ENCODE data around the gene FAF1.

FAF1 gene

DNA sequence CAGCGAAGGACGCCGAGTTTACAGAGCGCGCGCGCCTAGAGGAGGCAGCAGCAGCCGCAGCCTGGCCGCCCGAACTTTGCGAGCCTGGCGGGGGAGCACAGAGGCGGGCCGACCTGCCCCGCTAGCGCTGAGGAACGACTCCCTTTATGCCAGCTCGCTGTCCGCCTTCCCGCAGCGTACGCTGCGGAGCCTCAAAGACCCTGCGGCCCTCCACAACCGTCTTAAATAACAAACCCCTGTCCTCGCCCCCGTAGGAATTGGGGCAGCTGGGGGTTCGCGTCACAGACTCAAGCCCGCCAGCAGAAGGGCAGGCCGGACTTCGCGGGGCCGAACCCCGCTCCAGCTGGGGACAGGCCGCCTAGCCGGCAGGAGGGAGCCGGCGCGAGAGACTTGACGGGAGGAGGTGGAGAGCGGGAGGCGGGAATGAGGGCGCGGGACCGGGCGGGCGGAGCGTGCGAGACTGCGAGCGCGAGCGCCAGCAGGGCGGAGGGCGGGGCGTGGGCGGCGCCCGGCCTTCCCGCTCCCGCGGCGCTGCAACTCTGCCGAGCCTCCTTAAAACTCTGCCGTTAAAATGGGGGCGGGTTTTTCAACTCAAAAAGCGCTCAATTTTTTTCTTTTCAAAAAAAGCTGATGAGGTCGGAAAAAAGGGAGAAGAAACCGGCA lies 8.2 kb upstream of the FAF1 start:
- ChIA-PET CTCF (interaction anchor here (1.0 to 4.1 kb wide), 7 partner anchors 8 to 223 kb away, joined by 3 to 23 read pairs (median 4); partner anchors contain the start of gene FAF1), POLR2A (interaction anchor here (0.7 to 2.0 kb wide), 3 partner anchors 8 to 268 kb away, joined by 5 to 26 read pairs (median 8); partner anchors contain the start of genes FAF1 and RNF11)
- TF ChIP-seq, protein P1, sequence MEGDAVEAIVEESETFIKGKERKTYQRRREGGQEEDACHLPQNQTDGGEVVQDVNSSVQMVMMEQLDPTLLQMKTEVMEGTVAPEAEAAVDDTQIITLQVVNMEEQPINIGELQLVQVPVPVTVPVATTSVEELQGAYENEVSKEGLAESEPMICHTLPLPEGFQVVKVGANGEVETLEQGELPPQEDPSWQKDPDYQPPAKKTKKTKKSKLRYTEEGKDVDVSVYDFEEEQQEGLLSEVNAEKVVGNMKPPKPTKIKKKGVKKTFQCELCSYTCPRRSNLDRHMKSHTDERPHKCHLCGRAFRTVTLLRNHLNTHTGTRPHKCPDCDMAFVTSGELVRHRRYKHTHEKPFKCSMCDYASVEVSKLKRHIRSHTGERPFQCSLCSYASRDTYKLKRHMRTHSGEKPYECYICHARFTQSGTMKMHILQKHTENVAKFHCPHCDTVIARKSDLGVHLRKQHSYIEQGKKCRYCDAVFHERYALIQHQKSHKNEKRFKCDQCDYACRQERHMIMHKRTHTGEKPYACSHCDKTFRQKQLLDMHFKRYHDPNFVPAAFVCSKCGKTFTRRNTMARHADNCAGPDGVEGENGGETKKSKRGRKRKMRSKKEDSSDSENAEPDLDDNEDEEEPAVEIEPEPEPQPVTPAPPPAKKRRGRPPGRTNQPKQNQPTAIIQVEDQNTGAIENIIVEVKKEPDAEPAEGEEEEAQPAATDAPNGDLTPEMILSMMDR (IDR thresholded peaks at IDR 0.05; ENCODE audit: insufficient read depth, low read length, missing control alignments), result peak; percentile 56
- no peak for DNase-seq (ENCODE audit: low read depth, low spot score)
- peak overlapping the region; percentile 83 for H3K4me3 ChIP-seq (ENCODE audit: low read depth, low read length)

DNA sequence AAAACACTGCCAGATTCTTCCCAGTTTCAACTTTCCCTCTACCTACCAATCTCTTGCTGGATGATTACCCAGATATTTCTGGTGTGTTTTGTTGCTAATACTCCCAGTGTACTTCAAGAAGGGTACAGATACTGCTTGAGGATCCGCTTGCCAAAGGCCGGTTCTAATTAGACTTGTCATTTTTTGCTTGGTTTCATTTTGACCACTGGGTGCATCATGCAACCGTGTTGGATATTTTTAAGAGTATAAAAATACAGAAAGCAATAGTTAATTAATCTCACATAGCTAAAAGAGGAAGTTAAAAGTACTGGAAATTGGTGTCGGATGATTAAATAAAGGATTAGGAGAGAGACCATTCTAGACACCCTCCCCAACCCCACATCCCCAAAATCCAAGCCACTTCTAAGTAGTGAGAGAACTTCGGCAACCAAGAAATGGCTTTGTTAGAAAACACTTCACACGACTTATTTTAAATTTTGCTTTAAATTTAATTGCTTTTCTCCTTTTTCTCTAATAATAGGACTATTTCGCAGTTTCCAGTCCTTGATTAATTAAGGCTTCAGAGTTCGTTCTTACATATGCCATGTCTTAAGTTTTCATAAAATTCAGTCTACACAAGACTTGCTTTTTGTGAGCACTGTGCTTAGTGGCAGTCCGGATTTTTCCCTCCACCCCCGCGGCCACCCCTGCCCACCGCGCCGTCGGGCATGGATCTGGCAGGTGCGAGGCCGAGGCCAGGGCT lies 7.5 kb upstream of the FAF1 start:
- H3K4me3 ChIP-seq (ENCODE audit: low read depth, low read length), result peak overlapping the region; percentile 83
- ChIA-PET POLR2A (interaction anchor here (0.7 to 2.0 kb wide), 3 partner anchors 7 to 269 kb away, joined by 5 to 26 read pairs (median 8); partner anchors contain the start of genes FAF1 and RNF11), CTCF (interaction anchor here (1.0 to 4.1 kb wide), 4 partner anchors 8 to 224 kb away, joined by 3 to 23 read pairs (median 7); partner anchors contain the start of gene FAF1)
- no peak for DNase-seq (ENCODE audit: low read depth, low spot score)
- TF ChIP-seq, protein P1 (IDR thresholded peaks at IDR 0.05; ENCODE audit: insufficient read depth, low read length, missing control alignments), result no peak

DNA sequence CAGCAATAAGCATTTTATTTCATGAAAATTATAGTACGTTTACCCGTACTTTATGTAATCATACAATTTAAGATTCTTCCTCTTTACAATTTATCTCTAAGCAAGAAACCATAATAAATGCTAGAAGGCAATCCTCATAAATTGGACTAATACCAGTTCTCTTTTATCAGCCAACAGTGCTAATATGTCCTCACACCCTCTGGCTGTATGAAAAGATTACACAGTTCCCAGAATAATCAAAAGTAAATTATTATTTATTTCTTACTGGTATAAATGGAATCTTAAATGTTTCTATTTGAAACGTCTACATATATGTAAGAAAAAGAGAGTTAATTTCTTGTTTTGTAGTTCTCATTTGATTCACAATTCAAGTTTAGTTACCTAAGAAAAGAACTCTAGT lies 6.9 kb upstream of the FAF1 start:
- POLR2A ChIA-PET, result no interaction called here
- TF ChIP-seq, protein P1 (IDR thresholded peaks at IDR 0.05; ENCODE audit: insufficient read depth, low read length, missing control alignments), result no peak
- no peak overlapping the region for H3K4me3 ChIP-seq (ENCODE audit: low read depth, low read length)
- no peak for DNase-seq (ENCODE audit: low read depth, low spot score)
- CTCF ChIA-PET, result interaction anchor here (1.7 kb wide), 1 partner anchor 12 kb away, joined by 4 read pairs; no protein-coding TSS in a partner anchor

DNA sequence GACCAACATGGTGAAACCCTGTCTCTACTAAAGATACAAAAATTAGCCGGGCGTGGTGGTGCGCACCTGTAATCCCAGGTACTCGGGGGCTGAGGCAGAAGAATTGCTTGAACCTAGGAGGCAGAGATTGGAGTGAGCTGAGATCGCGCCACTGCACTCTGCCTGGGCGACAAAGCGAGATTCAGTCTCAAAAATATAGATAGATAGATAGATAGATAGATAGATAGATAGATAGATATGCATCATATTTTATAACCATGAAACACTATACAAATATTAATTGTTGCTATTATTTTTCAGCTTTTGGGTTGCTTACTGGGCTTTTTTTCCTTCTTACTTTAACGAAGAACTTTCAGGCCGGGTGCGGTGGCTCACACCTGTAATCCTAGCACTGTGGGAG lies 4.8 kb upstream of the FAF1 start:
- TF ChIP-seq, protein P1 (IDR thresholded peaks at IDR 0.05; ENCODE audit: insufficient read depth, low read length, missing control alignments), result no peak
- CTCF ChIA-PET, result no interaction called here
- DNase-seq (ENCODE audit: low read depth, low spot score), result no peak
- no peak overlapping the region for H3K4me3 ChIP-seq (ENCODE audit: low read depth, low read length)
- POLR2A ChIA-PET, result no interaction called here

DNA sequence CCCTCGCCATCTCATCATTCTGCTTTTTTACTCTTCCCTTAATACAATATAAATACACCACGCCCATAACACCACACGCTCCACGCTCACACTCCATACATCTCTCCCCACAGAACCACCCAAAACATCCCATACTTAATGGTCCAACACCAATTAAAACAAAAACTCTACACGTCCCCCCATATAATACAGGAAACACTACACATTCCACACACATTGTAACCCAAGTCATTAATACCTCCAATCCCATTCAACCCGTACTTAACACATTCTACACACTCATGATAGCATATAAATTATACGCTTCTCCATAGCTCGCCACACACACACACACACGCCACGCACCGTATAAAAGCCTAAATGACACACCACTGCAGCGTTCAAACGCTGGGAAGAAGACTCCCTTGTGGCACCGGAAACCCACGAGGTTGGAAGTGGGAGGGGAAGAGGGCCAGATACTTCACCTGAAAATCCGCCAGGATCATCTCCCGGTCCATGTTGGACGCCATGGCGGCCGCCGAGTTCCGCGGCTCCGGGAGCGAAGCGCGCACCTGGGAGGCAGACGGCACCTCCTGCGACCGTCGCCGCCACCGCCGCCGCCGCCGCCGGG lies 659 bp downstream of the FAF1 start:
- ChIA-PET POLR2A (interaction anchor here (1.7 kb wide), 1 partner anchor 9 kb away, joined by 8 read pairs; no protein-coding TSS in a partner anchor), CTCF (interaction anchor here (1.0 to 3.8 kb wide), 3 partner anchors 10 to 230 kb away, joined by 3 to 23 read pairs (median 5); partner anchors contain the start of gene CDKN2C)
- H3K4me3 ChIP-seq (ENCODE audit: low read depth, low read length), result peak overlapping the region; percentile 87
- TF ChIP-seq, protein P1 (IDR thresholded peaks at IDR 0.05; ENCODE audit: insufficient read depth, low read length, missing control alignments), result no peak
- no peak for DNase-seq (ENCODE audit: low read depth, low spot score)
